Measurements from ENCODE around the gene ENTPD3. TPM values are rescaled to one million over a fixed set of nuclear protein-coding genes. Genes with fewer than 3 reads are reported as not detected.

The ENTPD3 gene
- polyA plus RNA-seq, 1 donor (not counting 4 experiments of a cell fraction or from before 2014, with no cell fraction given), result 12.9 TPM

- Histone ChIP-seq H3K9me1 (ENCODE audit: control insufficient read depth, extremely low read depth, insufficient read depth, low read length) (no peaks in the 10 kb centered on the region), H3K27me3 (ENCODE audit: control insufficient read depth, extremely low read depth, insufficient read depth, low read length) (no peaks in the 10 kb centered on the region), H3K9me3 (ENCODE audit: control insufficient read depth, low read depth, low read length) (no peaks in the 10 kb centered on the region), H2AFZ (ENCODE audit: control insufficient read depth, low read length) (no peak overlapping the region), H3K27ac (ENCODE audit: control insufficient read depth, insufficient read depth, low read length) (no peak overlapping the region), H3K9ac (ENCODE audit: control insufficient read depth, extremely low read depth, insufficient read depth, low read length) (no peak overlapping the region), H3K36me3 (ENCODE audit: control insufficient read depth in 2 of 2, extremely low read depth in 1 of 2, insufficient read depth in 2 of 2, low read length in 2 of 2) (peaks cover 0 to 3% of the 10 kb centered on the region in 2 experiments), H3K4me1 (ENCODE audit: control insufficient read depth, extremely low read depth, insufficient read depth, low read length) (no peaks in the 10 kb centered on the region), H3K4me2 (ENCODE audit: control insufficient read depth, extremely low read depth, insufficient read depth, low read depth, low read length) (no peak overlapping the region), H3K4me3 (ENCODE audit: control insufficient read depth in 2 of 3, extremely low read depth in 1 of 3, insufficient read depth in 2 of 3, low read depth in 1 of 3, low read length in 3 of 3) (no peak overlapping the region), H3K79me2 (ENCODE audit: control insufficient read depth, insufficient read depth, low read length) (no peaks in the 10 kb centered on the region), H4K20me1 (ENCODE audit: control insufficient read depth, extremely low read depth, insufficient read depth, low read length) (no peaks in the 10 kb centered on the region)
- dilution Hi-C loops (cut with MboI; ENCODE audit: extremely low pct_ligation_motif_present, low sequenced_read_pairs), result no loop called here
- FAIRE-seq, result no peak
- TF ChIP-seq EZH2 (IDR thresholded peaks at IDR 0.05; ENCODE audit: low read length), result no peak
- TF ChIP-seq CTCF (optimal IDR thresholded peaks at IDR 0.05 in 1 of 3, IDR thresholded peaks at IDR 0.05 in 1 of 3, conservative IDR thresholded peaks at IDR 0.05 in 1 of 3; ENCODE audit: extremely low read depth in 1 of 3, insufficient read depth in 2 of 3, low read length in 3 of 3), result no peak
- DNase-seq (ENCODE audit: low read depth, low spot score), result no peak
Measured at GRCh38 chr3:40427045-40427669, 40.2 kb downstream of the ENTPD3 start.

GRCh38 chr3:40432793-40433192 lies 45.8 kb downstream of the ENTPD3 start:
- Histone ChIP-seq H3K9ac (ENCODE audit: control insufficient read depth, extremely low read depth, insufficient read depth, low read length) (no peak overlapping the region), H3K79me2 (ENCODE audit: control insufficient read depth, insufficient read depth, low read length) (no peaks in the 10 kb centered on the region), H3K27ac (ENCODE audit: control insufficient read depth, insufficient read depth, low read length) (no peak overlapping the region), H3K36me3 (ENCODE audit: control insufficient read depth in 2 of 2, extremely low read depth in 1 of 2, insufficient read depth in 2 of 2, low read length in 2 of 2) (no peaks in the 10 kb centered on the region), H4K20me1 (ENCODE audit: control insufficient read depth, extremely low read depth, insufficient read depth, low read length) (no peaks in the 10 kb centered on the region), H2AFZ (ENCODE audit: control insufficient read depth, low read length) (no peak overlapping the region), H3K4me1 (ENCODE audit: control insufficient read depth, extremely low read depth, insufficient read depth, low read length) (no peaks in the 10 kb centered on the region), H3K4me3 (ENCODE audit: control insufficient read depth in 2 of 3, extremely low read depth in 1 of 3, insufficient read depth in 2 of 3, low read depth in 1 of 3, low read length in 3 of 3) (no peak overlapping the region), H3K4me2 (ENCODE audit: control insufficient read depth, extremely low read depth, insufficient read depth, low read depth, low read length) (no peak overlapping the region), H3K27me3 (ENCODE audit: control insufficient read depth, extremely low read depth, insufficient read depth, low read length) (no peaks in the 10 kb centered on the region), H3K9me1 (ENCODE audit: control insufficient read depth, extremely low read depth, insufficient read depth, low read length) (no peaks in the 10 kb centered on the region), H3K9me3 (ENCODE audit: control insufficient read depth, low read depth, low read length) (no peaks in the 10 kb centered on the region)
- no peak for TF ChIP-seq EZH2 (IDR thresholded peaks at IDR 0.05; ENCODE audit: low read length)
- no peak for TF ChIP-seq CTCF (optimal IDR thresholded peaks at IDR 0.05 in 1 of 3, IDR thresholded peaks at IDR 0.05 in 1 of 3, conservative IDR thresholded peaks at IDR 0.05 in 1 of 3; ENCODE audit: extremely low read depth in 1 of 3, insufficient read depth in 2 of 3, low read length in 3 of 3)
- FAIRE-seq (no peak), DNase-seq (ENCODE audit: low read depth, low spot score) (no peak)
- dilution Hi-C loops (cut with MboI; ENCODE audit: extremely low pct_ligation_motif_present, low sequenced_read_pairs), result no loop called here

All from keratinocyte (primary cell).